Kidney epithelial cell (primary cell): ENCODE results near the gene PRR14L. TPM values are rescaled to one million over a fixed set of nuclear protein-coding genes. Genes with fewer than 3 reads are reported as not detected.
"Not testable (repeated sequence)": the region's sequence is repeated elsewhere in the genome, so short reads cannot be mapped to it uniquely, and the experiment has no call there.

ENCODE experiments used
- DNase-seq: peaks from one replicate; pipeline ENCODE4 v3.0.0-alpha.2; 2010; ENCODE audit warnings: low read depth
- H3K27me3 ChIP-seq: 2 replicates; pipeline ENCODE4 v1.6.0; 2011; ENCODE audit warnings: low read length; ENCODE audit not compliant: control insufficient read depth, insufficient read depth
- H3K36me3 ChIP-seq: 2 replicates; pipeline ENCODE4 v1.5.1; 2011; ENCODE audit warnings: low read length; ENCODE audit not compliant: control insufficient read depth, insufficient read depth
- H3K4me3 ChIP-seq: 2 replicates; pipeline ENCODE4 v1.5.1; 2011; ENCODE audit warnings: low read depth, mild to moderate bottlenecking, control low read depth, low read length
- CTCF ChIP-seq: IDR thresholded peaks from 2 replicates; pipeline ENCODE4 v1.5.1; 2011; ENCODE audit warnings: mild to moderate bottlenecking, moderate library complexity, low read length, control low read depth, inconsistent platforms; ENCODE audit not compliant: insufficient read depth, poor library complexity, severe bottlenecking
- total RNA-seq: library from RNA; depleted of rRNA; stranded (reverse); fragments of >200 nt; gene quantifications from 2 replicates; pipeline ENCODE4 v1.2.3, GENCODE V29; 2015

Gene PRR14L
- total RNA-seq, 1 donor from 2014 or later, result 23.6 TPM

- Histone ChIP-seq H3K4me3 (no peak overlapping the region), H3K36me3 (no peaks in the 10 kb centered on the region), H3K27me3 (no peaks in the 10 kb centered on the region)
- no peak for DNase-seq
- no peak for TF ChIP-seq CTCF
Observed at GRCh38 chr22:31743871-31744270, 6.1 kb downstream of the PRR14L start.

DNA sequence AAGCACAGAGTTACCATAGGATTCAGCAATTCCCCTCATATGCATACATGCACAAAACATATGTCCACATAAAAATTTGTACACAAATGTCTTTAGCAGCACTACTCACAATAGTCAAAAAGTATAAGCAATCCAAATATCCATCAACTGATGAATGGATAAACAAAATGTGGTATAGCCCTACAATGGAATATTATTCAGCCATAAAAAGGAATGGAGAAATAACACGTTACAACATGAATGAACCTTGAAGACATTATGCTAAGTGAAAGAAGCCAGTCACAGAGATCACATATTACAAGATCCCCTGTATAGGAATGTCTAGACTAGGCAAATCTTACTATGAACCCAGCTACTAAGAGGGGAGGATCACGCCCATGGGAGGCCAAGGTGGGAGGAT is 7.2 kb downstream of the PRR14L start:
- no peak overlapping the region for H3K4me3 ChIP-seq
- no peaks in the 10 kb centered on the region for H3K27me3 ChIP-seq
- no peaks in the 10 kb centered on the region for H3K36me3 ChIP-seq
- no peak for TF ChIP-seq CTCF
- DNase-seq, result no peak

- Histone ChIP-seq H3K27me3 (no peaks in the 10 kb centered on the region), H3K4me3 (no peak overlapping the region), H3K36me3 (no peaks in the 10 kb centered on the region)
- no peak for TF ChIP-seq CTCF
- no peak for DNase-seq
Observed at GRCh38 chr22:31742115-31742514, 7.8 kb downstream of the PRR14L start.

GRCh38 chr22:31740314-31740713 is 9.6 kb downstream of the PRR14L start:
- H3K4me3 ChIP-seq, H3K27me3 ChIP-seq, H3K36me3 ChIP-seq, DNase-seq: not testable (repeated sequence)

DNA sequence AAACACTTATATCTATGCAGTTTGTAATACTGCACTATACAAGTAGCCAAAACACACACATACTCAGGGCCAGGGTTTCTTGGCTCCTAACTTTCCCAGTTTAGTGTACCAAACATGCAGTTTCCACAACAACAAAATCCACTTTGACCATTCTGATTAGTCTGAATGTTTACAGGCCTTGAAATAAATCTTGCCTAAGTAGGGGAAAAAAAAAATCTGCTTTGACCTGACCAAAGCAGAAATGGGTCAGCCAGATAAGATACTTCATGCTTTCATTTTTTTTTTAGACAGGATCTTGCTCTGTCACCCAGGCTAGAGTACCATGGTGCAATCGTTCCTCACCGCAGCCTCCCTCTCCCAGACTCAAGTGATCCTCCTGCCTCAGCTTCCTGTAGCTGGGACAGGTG is 10.1 kb downstream of the PRR14L start:
- Histone ChIP-seq H3K4me3 (no peak overlapping the region), H3K27me3 (no peaks in the 10 kb centered on the region), H3K36me3 (no peaks in the 10 kb centered on the region)
- DNase-seq, result no peak
- TF ChIP-seq CTCF, result no peak

DNA sequence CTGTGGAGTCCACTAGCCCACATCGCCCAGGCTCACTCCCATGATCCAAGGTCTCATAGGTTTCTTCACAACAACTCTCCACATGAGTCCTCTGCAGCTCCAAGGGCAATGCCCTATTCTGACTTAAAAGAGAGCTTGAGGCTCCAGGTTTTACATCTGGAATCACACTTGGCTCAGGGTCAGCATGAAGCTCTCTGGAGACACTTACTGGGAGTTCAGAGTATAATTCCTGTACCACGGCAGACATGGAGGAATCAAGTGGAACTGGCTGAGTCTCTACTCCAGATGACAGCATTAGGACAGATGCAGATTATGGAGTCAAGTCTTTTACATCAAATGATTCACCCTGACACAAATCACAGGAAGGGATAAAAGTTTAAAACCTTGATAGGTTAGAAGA is 11.4 kb downstream of the PRR14L start:
- Histone ChIP-seq H3K4me3 (no peak overlapping the region), H3K27me3 (no peaks in the 10 kb centered on the region), H3K36me3 (no peaks in the 10 kb centered on the region)
- no peak for TF ChIP-seq CTCF
- DNase-seq, result no peak
